Measurements from ENCODE around the gene PPDPF. TPM values are rescaled to one million over a fixed set of nuclear protein-coding genes. Genes with fewer than 3 reads are reported as not detected.

The PPDPF gene
- total and polyA plus RNA-seq, 2 donors (not counting 3 experiments of a cell fraction or from before 2014, with no cell fraction given), result 52.2 to 219 TPM

- Histone ChIP-seq H3K27me3 (ENCODE audit: control insufficient read depth in 2 of 2, insufficient read depth in 2 of 2, low read length in 2 of 2) (no peaks in the 10 kb centered on the region), H3K9me3 (replicated peaks; ENCODE audit: control insufficient read depth, insufficient read depth, low read length) (no peaks in the 10 kb centered on the region), H3K79me2 (ENCODE audit: control insufficient read depth, insufficient read depth, low read length) (no peaks in the 10 kb centered on the region), H3K9ac (replicated peaks; ENCODE audit: extremely low read depth, insufficient read depth, low read length) (no peak overlapping the region), H2AFZ (ENCODE audit: low read depth, low read length) (no peak overlapping the region), H4K20me1 (replicated peaks; ENCODE audit: control insufficient read depth, extremely low read depth, insufficient read depth, low read length) (no peaks in the 10 kb centered on the region), H3K9me1 (replicated peaks; ENCODE audit: control insufficient read depth, extremely low read depth, insufficient read depth, low read length) (no peaks in the 10 kb centered on the region), H3K27ac (ENCODE audit: insufficient read depth, low read depth, low read length) (no peak overlapping the region), H3K4me3 (replicated peaks in 1 of 3; ENCODE audit: insufficient read depth in 1 of 3, low read depth in 1 of 3, low read length in 3 of 3) (no peak overlapping the region), H3K4me1 (ENCODE audit: control insufficient read depth, extremely low read depth, insufficient read depth, low read length) (no peaks in the 10 kb centered on the region), H3K36me3 (ENCODE audit: control insufficient read depth in 2 of 2, extremely low read depth in 1 of 2, insufficient read depth in 2 of 2, low read length in 2 of 2) (no peaks in the 10 kb centered on the region), H3K4me2 (ENCODE audit: insufficient read depth, low read length) (no peak overlapping the region)
- dilution Hi-C loops (cut with MboI; ENCODE audit: extremely low pct_ligation_motif_present, low sequenced_read_pairs) (no loop called here), intact Hi-C loops (cut with micrococcal nuclease) (no loop called here)
- ChIA-PET CTCF (no interaction called here), POLR2A (no interaction called here)
- DNase-seq (ENCODE audit: low read depth, low spot score) (no peak), FAIRE-seq (no peak)
- TF ChIP-seq CTCF (IDR thresholded peaks at IDR 0.05; ENCODE audit: extremely low read depth in 1 of 2, insufficient read depth in 1 of 2, low read depth in 1 of 2, low read length in 2 of 2), result no peak
- no peak for TF ChIP-seq MAX (IDR thresholded peaks at IDR 0.05; ENCODE audit: insufficient read depth, insufficient read length)
- TF ChIP-seq EZH2 (IDR thresholded peaks at IDR 0.05; ENCODE audit: borderline replicate concordance, low read depth, low read length, severe bottlenecking), result no peak
- TF ChIP-seq GATA2 (IDR thresholded peaks at IDR 0.05; ENCODE audit: insufficient read depth, insufficient read length, low read depth, low read length), result no peak
- no peak for TF ChIP-seq FOS (IDR thresholded peaks at IDR 0.05; ENCODE audit: borderline replicate concordance, insufficient read depth, low read length)
- no peak for TF ChIP-seq MYC (IDR thresholded peaks at IDR 0.05; ENCODE audit: low read depth, low read length)
- TF ChIP-seq POLR2A (IDR thresholded peaks at IDR 0.05; ENCODE audit: low read depth, low read length), result no peak
- TF ChIP-seq JUN (IDR thresholded peaks at IDR 0.05; ENCODE audit: borderline replicate concordance, insufficient read depth, insufficient read length, low read depth), result no peak
- no peak for TF ChIP-seq POLR2AphosphoS5 (IDR thresholded peaks at IDR 0.05; ENCODE audit: insufficient read depth, low read depth, low read length)
- no TSS peak for BruUV-seq (replicated peaks)
Measured at GRCh38 chr20:63544958-63545516, 24.5 kb downstream of the PPDPF start.
